H1 (cell line): ENCODE measurements around the gene ITGB5. TPM values are rescaled to one million over a fixed set of nuclear protein-coding genes. Genes with fewer than 3 reads are reported as not detected.

Experiments
- CHD7 ChIP-seq: fragments of 300-600 bp; sonication (generic); IDR thresholded peaks from 2 replicates; pipeline ENCODE4 v1.7.1; 2012; ENCODE audit warnings: low read length, moderate library complexity, mild to moderate bottlenecking, inconsistent platforms; ENCODE audit not compliant: insufficient replicate concordance
- GTF2F1 ChIP-seq: IDR thresholded peaks from 2 replicates; pipeline ENCODE4 v1.6.1; 2012; ENCODE audit warnings: low read depth, low read length, improper control_type of control experiment, borderline replicate concordance
- SP4 ChIP-seq: IDR thresholded peaks from 2 replicates; pipeline ENCODE4 v1.6.1; 2012; ENCODE audit warnings: low read length, inconsistent platforms
- TAF7 ChIP-seq: optimal IDR thresholded peaks from 2 replicates; pipeline ENCODE3; 2011; ENCODE audit warnings: low read depth, mild to moderate bottlenecking, inconsistent platforms, low read length, moderate library complexity, borderline replicate concordance
- polyA plus RNA-seq, 7 experiments: library from polyadenylated mRNA; depleted of rRNA in 3 of 7; stranded (reverse) in 5 of 7; unstranded in 2 of 7; fragments of >200 nt in 5 of 7; fragments of 200-250 nt in 2 of 7; gene quantifications; 1 replicate in 5 of 7; 2 replicates in 1 of 7; 4 replicates in 1 of 7; pipeline versions ENCODE4 v1.2.1 to v1.2.3, GENCODE V29; 2011 to 2013; ENCODE audit warnings: missing spikeins in 2 of 7, mixed read lengths in 2 of 7
- total RNA-seq: library from RNA; stranded (reverse); fragmentation: NEBNext Ultra II Directional; extraction: Animal tissue kit (Norgen Biotek cat#: 25700); gene quantifications from 2 replicates; pipeline ENCODE4 v1.2.1, GENCODE V29; 2021

The ITGB5 gene
- total and polyA plus RNA-seq, 2 of the 8 experiments (the other 6 are each of a cell fraction or from before 2014, with no cell fraction given) = 101 to 268 TPM

- TF ChIP-seq CHD7 (no peak), TAF7 (no peak), GTF2F1 (no peak), SP4 (no peak)
Measured at GRCh38 chr3:124809039-124809438, 78.1 kb downstream of the ITGB5 start (continued).
